Hematopoietic multipotent progenitor cell treated with erythropoietin and hydrocortisone succinate and interleukin-3 and kit ligand, for 15 days (in vitro differentiated cells): Measurements from ENCODE around the gene TUFM.
"Not testable (repeated sequence)": the region's sequence is repeated elsewhere in the genome, so short reads cannot be mapped to it uniquely, and the experiment has no call there.

Source experiments
- DNase-seq: peaks from one replicate; pipeline ENCODE4 v3.0.0-alpha.2; 2015; ENCODE audit warnings: low spot score

The TUFM gene

GRCh38 chr16:28846080-28846932 lies at the start of gene TUFM:
Gene TUFM, minus strand, starts transcription at chr16:28846348. Its CDS starts 79 bp downstream, at chr16:28846269.
- peak; percentile 98 for DNase-seq

DNA sequence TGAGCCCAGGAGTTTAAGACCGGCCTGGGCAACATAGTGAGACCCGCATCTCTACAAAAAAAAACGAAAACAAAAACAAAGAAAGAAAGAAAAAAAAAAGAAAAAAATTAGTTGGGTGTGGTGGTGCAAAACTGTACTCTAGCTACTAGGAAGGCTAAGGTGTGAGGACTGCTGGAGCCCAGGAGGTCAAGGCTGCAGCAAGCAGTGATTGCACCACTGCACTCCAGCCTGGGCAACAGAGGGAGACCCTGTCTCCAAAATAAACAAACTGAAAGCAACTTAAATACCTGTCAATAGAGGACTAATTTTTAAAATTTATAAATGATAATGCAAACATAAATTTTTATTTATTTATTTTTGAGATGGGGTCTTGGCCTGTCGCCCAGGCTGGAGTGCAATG lies 49.5 kb upstream of the TUFM start:
- no peak for DNase-seq

- DNase-seq, result no peak
Measured at GRCh38 chr16:28893291-28893690, 47.1 kb upstream of the TUFM start.

GRCh38 chr16:28891964-28892890 lies 46.1 kb upstream of the TUFM start:
- DNase-seq, result no peak

- DNase-seq, result not testable (repeated sequence)
Measured at GRCh38 chr16:28890355-28890754, 44.2 kb upstream of the TUFM start.

DNA sequence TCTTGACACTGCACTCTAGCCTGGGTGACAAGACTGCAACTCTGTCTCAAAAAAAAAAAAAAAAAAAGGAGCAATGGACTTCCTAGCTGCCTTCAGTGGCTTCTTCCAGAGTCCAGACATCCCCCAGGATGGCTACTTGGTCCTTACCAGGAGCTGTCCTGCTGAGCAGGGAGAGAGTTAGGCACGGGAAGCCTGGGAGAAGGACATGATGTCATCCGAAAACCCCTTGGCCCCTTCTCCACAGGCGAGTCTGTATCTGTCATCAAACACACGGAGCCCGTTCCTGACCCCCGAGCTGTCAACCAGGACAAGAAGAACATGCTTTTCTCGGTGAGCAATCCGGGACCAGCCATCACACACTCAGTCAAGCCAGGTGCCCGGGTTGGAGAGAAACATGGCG lies 40.8 kb upstream of the TUFM start:
- DNase-seq, result no peak

DNA sequence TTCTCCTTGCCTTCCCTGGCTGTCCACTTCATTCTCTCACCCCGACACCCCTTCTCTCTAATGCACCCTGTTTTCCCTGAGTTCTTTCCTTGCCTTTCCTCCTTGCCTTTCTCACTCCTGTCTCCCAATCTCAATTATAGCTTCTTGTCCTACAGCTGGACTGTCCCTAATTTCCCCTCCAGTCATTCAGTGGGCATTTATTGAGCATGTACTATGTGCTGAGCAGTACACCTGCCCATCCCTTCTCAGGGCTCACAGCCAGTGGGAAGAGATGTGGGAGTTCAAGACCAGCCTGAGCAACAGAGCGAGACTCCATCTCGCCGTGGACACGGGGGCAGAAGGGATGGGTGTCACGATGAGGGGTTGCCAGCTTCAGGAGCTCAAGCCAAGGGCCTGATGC lies 37.9 kb upstream of the TUFM start:
- no peak for DNase-seq

GRCh38 chr16:28883221-28883996 lies 37.3 kb upstream of the TUFM start:
- no peak for DNase-seq

DNA sequence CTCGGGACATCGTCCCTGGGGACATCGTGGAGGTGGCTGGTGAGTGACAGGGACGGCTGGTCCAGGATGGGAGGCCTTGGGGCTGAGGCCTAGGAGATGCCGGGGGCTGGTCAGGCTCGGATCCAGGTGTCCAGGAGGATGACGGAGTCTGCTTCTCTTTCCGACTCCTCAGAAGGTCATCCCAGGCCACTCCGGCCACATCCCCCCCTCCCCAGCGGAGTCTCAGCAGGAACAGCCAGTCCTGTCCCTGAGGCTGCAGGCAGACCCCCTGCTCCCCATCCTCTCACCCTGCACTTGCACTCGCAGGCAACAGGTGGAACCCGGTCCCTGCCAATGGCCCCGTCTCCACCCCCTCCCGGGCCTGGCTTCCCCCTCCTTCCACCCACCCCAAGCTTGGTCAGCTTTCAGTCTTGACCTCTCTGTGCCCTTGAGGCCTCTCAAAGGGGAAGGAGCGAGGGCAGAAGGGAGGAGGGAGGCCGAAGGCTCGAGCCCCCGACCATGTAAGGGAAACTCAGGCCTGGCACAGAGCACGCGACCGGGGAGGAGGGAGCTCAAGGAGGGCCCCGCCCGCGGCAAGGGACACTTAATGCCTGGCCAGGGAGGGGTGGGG lies 36.5 kb upstream of the TUFM start:
- no peak for DNase-seq

- DNase-seq, result not testable (repeated sequence)
Measured at GRCh38 chr16:28881565-28881964, 35.4 kb upstream of the TUFM start.

- DNase-seq, result no peak
Measured at GRCh38 chr16:28880955-28881354, 34.8 kb upstream of the TUFM start.

DNA sequence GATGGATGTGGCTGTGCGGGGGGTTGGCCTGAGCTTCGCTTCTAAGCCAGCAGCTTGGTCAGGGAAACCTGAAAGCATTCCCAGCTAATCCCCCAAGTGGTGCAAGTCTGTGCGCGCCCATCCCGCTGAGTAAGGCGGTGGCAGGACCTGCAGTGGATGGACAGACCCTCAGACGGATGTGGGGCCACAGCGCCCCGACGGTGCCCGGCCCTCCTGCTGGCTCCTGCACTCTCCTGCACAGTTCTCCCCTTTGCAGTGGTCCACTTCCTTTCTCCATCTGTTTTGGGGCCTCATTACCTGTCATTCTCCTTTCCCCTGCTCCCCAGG lies 34.4 kb upstream of the TUFM start:
- DNase-seq, result no peak

DNA sequence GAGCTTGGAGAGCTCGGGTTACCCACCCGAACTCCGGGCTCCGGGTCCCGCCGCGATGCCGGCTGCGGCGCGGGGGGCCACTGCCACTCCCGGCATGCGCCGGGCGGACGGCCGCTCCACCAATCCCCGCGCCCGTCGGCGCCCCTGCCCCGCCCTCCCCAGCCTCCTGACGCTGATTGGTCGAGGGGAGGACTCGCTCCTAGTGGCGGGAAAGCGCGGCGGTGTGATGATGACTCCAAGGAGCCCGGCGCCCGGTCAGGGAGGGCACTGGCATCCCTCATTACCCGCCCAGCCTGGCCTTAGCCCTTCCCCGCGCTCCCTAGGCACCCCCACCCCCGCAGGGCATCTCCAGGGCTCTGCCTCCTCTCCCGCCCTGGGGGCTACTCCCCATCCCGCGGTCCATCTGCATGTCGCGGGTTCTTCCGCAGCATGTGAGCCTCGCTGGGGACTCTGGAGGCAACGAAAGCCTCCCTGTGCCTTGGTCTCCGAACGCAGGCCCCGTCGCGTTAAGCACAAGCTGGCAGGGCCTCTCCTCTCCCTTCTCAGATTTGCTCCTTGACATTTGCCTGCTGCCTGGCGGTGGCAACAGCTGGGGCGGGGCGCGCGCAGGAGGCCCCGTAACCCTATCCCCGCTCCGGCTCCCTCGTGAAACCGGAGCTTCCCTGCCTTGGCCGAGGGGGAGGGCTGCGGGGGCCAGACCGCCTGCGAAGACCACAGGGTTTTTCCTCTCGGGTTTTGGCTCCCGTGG lies 33.9 kb upstream of the TUFM start:
- DNase-seq, result peak; percentile 74

- DNase-seq, result no peak
Measured at GRCh38 chr16:28879261-28879840, 33.2 kb upstream of the TUFM start.

DNA sequence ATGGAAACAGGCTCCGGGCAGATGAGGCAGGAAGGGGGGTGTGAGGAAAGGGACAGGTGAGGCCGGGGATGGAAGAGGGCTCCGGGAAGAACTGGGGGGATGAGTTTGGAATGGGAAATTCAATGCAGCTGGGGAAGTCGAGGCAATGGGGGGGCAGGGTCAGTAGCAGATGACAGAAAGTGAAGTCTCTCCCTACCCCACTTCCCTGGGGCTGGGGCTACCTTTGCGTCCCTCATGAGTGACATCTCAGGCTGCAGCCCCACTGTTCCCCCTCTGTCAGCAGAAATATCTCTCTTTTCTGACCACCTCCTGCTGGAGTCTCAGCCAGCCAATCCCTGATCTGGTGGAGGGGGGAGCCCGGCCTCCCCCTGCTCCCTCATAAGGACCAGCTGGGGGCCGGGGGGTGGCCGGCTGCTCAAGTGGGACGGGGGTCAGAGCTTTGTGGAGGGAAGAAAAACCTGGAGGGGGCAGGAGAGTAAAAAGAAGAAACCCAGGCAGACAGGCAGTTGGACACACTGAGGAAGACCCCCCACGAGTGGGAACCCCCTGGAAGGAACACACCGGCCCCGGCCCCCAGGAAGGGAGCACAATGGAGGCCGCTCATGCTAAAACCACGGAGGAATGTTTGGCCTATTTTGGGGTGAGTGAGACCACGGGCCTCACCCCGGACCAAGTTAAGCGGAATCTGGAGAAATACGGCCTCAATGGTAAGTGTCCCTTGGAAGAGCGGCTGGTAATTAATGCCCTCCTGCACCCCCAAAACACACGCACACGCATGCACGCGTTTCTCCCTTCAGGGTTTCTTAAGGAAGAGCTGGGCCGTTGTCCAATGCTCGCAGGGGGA lies 32.2 kb upstream of the TUFM start, which contains the start of gene ATP2A1:
Gene ATP2A1, plus strand, starts transcription at position 406 of the 844 bp plus-strand sequence. Its CDS starts 184 bp downstream, at position 590.
- no peak for DNase-seq

DNA sequence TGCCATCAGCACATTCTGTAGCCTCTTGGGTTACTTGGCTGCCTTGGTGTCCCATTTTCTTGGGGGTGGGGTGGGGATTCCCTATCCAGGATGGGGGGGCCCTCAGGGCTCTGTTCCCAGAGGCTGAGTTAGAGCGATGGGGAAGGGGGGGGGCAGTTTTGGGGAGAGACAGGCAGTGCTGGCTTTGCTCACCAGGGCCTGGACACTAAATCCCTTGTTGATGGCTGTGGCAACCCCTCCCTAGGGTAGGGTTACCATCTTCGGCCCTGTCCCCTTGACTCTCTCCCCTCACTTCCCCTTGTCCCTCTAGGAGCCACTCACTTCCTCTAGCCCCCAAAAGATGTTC lies 31.5 kb upstream of the TUFM start:
- no peak for DNase-seq

DNA sequence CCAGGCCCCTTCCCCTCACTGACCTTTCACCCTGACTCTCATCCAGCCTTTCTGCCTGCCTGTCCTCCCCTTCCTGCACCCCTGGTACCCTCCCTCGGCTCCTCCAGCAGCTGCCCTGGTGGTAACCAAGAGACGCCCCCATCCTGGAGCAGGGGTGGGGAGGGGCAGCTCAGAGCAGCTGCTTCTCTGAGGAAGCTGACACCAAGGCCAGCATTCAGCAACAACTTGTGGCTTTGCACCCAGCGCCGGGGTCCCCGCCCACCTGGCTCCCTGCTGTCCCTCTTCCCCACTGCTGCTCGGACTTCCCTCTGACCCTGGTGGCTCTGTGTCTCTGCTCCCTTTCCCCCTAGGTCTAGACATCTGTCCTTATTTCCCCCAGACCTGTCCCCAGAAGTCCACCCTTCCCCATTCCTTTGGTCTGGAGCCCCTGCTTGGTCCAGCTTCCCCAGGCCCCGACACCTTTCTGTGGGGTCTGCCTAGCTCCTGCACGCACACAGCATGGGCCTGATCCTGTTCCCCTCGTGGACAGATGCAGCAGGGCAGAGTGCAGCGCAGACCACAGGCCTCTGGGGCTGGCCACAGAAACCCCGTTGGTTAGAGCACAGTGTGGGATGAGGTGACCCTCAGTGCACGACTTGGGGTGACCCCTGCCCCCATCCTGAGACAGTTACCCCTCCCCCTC lies 31.0 kb upstream of the TUFM start:
- no peak for DNase-seq

DNA sequence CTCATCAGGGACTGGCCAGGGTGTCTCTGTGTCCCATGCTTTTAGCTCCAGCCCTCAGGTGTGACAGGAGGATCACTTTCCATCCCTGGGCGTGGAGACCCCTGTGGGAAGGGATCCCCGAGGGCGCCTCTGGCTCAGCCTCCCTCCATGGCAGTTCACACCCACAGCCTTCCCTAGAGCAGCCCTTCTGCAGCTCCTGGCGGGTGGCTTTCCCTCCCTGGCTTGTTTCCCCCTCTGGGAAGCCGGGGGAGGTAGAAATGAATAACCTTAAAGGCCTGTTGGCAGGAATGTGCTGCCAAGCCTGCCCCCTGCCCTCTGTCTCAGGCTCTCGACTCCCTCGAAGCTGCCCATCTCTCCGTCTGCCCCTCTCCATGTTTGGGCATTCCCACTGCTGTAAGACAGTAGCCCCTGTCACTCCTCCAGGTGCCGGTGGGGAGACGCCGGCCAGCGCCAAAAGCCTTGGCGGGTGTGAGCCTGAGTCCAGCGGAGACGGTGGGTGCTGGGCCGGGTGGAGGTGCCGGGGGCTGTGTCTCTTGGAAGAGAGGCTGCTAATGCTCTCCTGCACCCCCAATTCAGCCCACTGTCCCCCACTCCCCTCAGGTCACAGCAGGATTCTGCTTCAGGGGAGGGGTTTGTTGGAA lies 30.0 kb upstream of the TUFM start:
- DNase-seq, result no peak
